HG03432 (cell line): ENCODE results near the gene PTPRN2.
"Not testable (repeated sequence)": the region's sequence is repeated elsewhere in the genome, so short reads cannot be mapped to it uniquely, and the experiment has no call there.

Experiments used
- ATAC-seq: cut with Tn5 transposase; IDR thresholded peaks from one replicate; pipeline ENCODE4 v1.9.1; 2021; ENCODE audit warnings: mild to moderate bottlenecking, moderate library complexity; ENCODE audit not compliant: unreplicated experiment

Gene PTPRN2

GRCh38 chr7:157997471-157997870 lies 590.2 kb downstream of the PTPRN2 start:
- ATAC-seq = no peak

- ATAC-seq = no peak
Observed at GRCh38 chr7:157997080-157997440, 590.6 kb downstream of the PTPRN2 start.

GRCh38 chr7:157996359-157997079 lies 591.1 kb downstream of the PTPRN2 start:
- no peak for ATAC-seq

GRCh38 chr7:157995815-157996214 lies 591.8 kb downstream of the PTPRN2 start:
- ATAC-seq = no peak

GRCh38 chr7:157994319-157994718 lies 593.3 kb downstream of the PTPRN2 start:
- ATAC-seq = no peak

GRCh38 chr7:157993406-157994105 lies 594.1 kb downstream of the PTPRN2 start:
- ATAC-seq = no peak

GRCh38 chr7:157992511-157993160 lies 595.0 kb downstream of the PTPRN2 start:
- no peak for ATAC-seq

- no peak for ATAC-seq
Observed at GRCh38 chr7:157991761-157992160, 595.9 kb downstream of the PTPRN2 start.

- no peak for ATAC-seq
Observed at GRCh38 chr7:157991351-157991750, 596.3 kb downstream of the PTPRN2 start.

- no peak for ATAC-seq
Observed at GRCh38 chr7:157990881-157991250, 596.8 kb downstream of the PTPRN2 start.

- ATAC-seq = no peak
Observed at GRCh38 chr7:157990226-157990880, 597.3 kb downstream of the PTPRN2 start.

GRCh38 chr7:157989589-157989988 lies 598.0 kb downstream of the PTPRN2 start:
- ATAC-seq = no peak

GRCh38 chr7:157987906-157988305 lies 599.7 kb downstream of the PTPRN2 start:
- ATAC-seq = no peak

GRCh38 chr7:157986051-157986450 lies 601.6 kb downstream of the PTPRN2 start:
- no peak for ATAC-seq

- no peak for ATAC-seq
Observed at GRCh38 chr7:157985636-157986035, 602.0 kb downstream of the PTPRN2 start.

- no peak for ATAC-seq
Observed at GRCh38 chr7:157984423-157985163, 603.0 kb downstream of the PTPRN2 start.

- no peak for ATAC-seq
Observed at GRCh38 chr7:157983502-157984422, 603.9 kb downstream of the PTPRN2 start.

GRCh38 chr7:157981778-157982177 lies 605.8 kb downstream of the PTPRN2 start:
- no peak for ATAC-seq

- ATAC-seq = no peak
Observed at GRCh38 chr7:157980774-157981173, 606.8 kb downstream of the PTPRN2 start.

GRCh38 chr7:157980341-157980731 lies 607.3 kb downstream of the PTPRN2 start:
- ATAC-seq = not testable (repeated sequence)
